Renal cortical epithelial cell (primary cell): ENCODE measurements around the gene TMEM131L. TPM values are rescaled to one million over a fixed set of nuclear protein-coding genes. Genes with fewer than 3 reads are reported as not detected.

Experiments used
- total RNA-seq: library from RNA; depleted of rRNA; stranded (reverse); fragments of >200 nt; gene quantifications from 2 replicates; pipeline ENCODE4 v1.2.3, GENCODE V29; 2014

The TMEM131L gene
- total RNA-seq, 1 donor from 2014 or later, result 7.8 TPM

Other genes starting within 250 kb of the TMEM131L start
- gene MND1, start 121.7 kb upstream of the TMEM131L start, total RNA-seq, result 2.4 and 9.0 TPM in 2 replicates
- 23.5 and 43.6 TPM in 2 replicates for gene TLR2, start 217.9 kb downstream of the TMEM131L start, total RNA-seq